Smooth muscle cell (in vitro differentiated cells): Measurements from ENCODE around the gene LY6G6D. TPM values are rescaled to one million over a fixed set of nuclear protein-coding genes. Genes with fewer than 3 reads are reported as not detected.

ENCODE experiments used
- DNase-seq: peaks from one replicate; lab custom pipeline; 2025; ENCODE audit not compliant: unreplicated experiment; lab: John Stamatoyannopoulos, UW
- H2AFZ ChIP-seq: fragments of 200-600 bp; sonication (generic); 2 replicates; pipeline ENCODE4 v1.6.0; 2016; ENCODE audit warnings: antibody characterized with exemption, low read depth, mild to moderate bottlenecking
- H3F3A ChIP-seq: fragments of 200-600 bp; sonication (generic); 2 replicates; pipeline ENCODE4 v1.6.0; 2017; ENCODE audit warnings: antibody characterized with exemption, low read depth
- H3K27ac ChIP-seq: fragments of 200-600 bp; sonication (generic); 2 replicates; pipeline ENCODE4 v1.5.1; 2016; ENCODE audit warnings: low read depth, mild to moderate bottlenecking
- H3K27me3 ChIP-seq: fragments of 200-600 bp; sonication (generic); 2 replicates; pipeline ENCODE4 v1.6.1; 2016; ENCODE audit warnings: low read depth, mild to moderate bottlenecking
- H3K36me3 ChIP-seq: fragments of 200-600 bp; sonication (generic); 2 replicates; pipeline ENCODE4 v1.5.1; 2016; ENCODE audit warnings: low read depth
- H3K4me1 ChIP-seq: fragments of 200-600 bp; sonication (generic); 2 replicates; pipeline ENCODE4 v1.5.1; 2016; ENCODE audit warnings: low read depth
- H3K4me2 ChIP-seq: fragments of 200-600 bp; sonication (generic); 2 replicates; pipeline ENCODE4 v1.6.0; 2016; ENCODE audit warnings: mild to moderate bottlenecking
- H3K4me3 ChIP-seq: fragments of 200-600 bp; sonication (generic); 2 replicates; pipeline ENCODE4 v1.5.1; 2016; ENCODE audit warnings: mild to moderate bottlenecking
- H3K79me2 ChIP-seq: fragments of 200-600 bp; sonication (generic); 2 replicates; pipeline ENCODE4 v1.6.0; 2016; ENCODE audit warnings: low read depth, mild to moderate bottlenecking
- H3K9ac ChIP-seq: fragments of 200-600 bp; sonication (generic); 2 replicates; pipeline ENCODE4 v1.6.0; 2016; ENCODE audit warnings: low read depth
- H3K9me3 ChIP-seq: fragments of 200-600 bp; sonication (generic); replicated peaks from 2 replicates; pipeline ENCODE4 v1.5.1; 2016; ENCODE audit warnings: low read depth
- H4K20me1 ChIP-seq: fragments of 200-600 bp; sonication (generic); 2 replicates; pipeline ENCODE4 v1.6.0; 2016; ENCODE audit warnings: low read depth
- WGBS: methylation state at CpG from one replicate; pipeline ENCODE4 v1.1.7; 2016; ENCODE audit warnings: low lambda C conversion rate; 5-methylcytosine and 5-hydroxymethylcytosine counted together
- polyA plus RNA-seq: library from polyadenylated mRNA; unstranded; fragments of >200 nt; fragmentation: Nextera tagmentation; extraction: Ambion mirVana; gene quantifications from 2 replicates; pipeline ENCODE4 v1.2.1, GENCODE V29; 2016
- total RNA-seq: library from RNA; depleted of rRNA; stranded (reverse); fragments of >200 nt; gene quantifications from 2 replicates; pipeline ENCODE4 v1.2.3, GENCODE V29; 2014
- TF ChIP-seq, protein P1 (sequence below): fragments of 200-600 bp; sonication (generic); IDR thresholded peaks from 2 replicates; pipeline ENCODE4 v1.5.1; 2017; ENCODE audit warnings: borderline replicate concordance, mild to moderate bottlenecking, antibody characterized with exemption; ENCODE audit not compliant: insufficient read depth, poor library complexity, severe bottlenecking

The LY6G6D gene
- total and polyA plus RNA-seq, 2 experiments from 2014 or later = not detected

DNA sequence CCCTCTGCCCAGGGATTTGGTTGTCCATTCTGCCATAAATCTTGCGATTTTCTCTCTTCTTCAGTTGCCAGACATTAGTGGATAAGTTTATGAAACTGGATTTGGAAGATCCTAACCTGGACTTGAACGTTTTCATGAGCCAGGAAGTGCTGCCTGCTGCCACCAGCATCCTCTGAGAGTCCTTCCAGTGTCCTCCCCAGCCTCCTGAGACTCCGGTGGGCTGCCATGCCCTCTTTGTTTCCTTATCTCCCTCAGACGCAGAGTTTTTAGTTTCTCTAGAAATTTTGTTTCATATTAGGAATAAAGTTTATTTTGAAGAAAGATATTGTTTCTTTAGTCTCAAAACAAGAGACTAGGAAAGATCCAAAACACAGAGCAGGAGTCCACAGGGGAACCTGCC lies 47.2 kb downstream of the LY6G6D start, which contains the start of gene SAPCD1:
Gene SAPCD1, plus strand, starts transcription at position 301 of the 400 bp plus-strand sequence. CDS start 399 bp downstream, outside the sequence.
- no peak within 1 kb of the TSS for H3K27ac ChIP-seq
- H4K20me1 ChIP-seq = no peaks in the 10 kb centered on the region
- H3K79me2 ChIP-seq = no peaks in the 10 kb centered on the region
- TF ChIP-seq, protein P1, sequence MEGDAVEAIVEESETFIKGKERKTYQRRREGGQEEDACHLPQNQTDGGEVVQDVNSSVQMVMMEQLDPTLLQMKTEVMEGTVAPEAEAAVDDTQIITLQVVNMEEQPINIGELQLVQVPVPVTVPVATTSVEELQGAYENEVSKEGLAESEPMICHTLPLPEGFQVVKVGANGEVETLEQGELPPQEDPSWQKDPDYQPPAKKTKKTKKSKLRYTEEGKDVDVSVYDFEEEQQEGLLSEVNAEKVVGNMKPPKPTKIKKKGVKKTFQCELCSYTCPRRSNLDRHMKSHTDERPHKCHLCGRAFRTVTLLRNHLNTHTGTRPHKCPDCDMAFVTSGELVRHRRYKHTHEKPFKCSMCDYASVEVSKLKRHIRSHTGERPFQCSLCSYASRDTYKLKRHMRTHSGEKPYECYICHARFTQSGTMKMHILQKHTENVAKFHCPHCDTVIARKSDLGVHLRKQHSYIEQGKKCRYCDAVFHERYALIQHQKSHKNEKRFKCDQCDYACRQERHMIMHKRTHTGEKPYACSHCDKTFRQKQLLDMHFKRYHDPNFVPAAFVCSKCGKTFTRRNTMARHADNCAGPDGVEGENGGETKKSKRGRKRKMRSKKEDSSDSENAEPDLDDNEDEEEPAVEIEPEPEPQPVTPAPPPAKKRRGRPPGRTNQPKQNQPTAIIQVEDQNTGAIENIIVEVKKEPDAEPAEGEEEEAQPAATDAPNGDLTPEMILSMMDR = no peak
- no peak within 1 kb of the TSS for H3K4me3 ChIP-seq
- 95% methylated on average over 4 of the region's 4 CpGs for WGBS
- no peak for DNase-seq
- H3F3A ChIP-seq = no peaks in the 10 kb centered on the region
- no peaks in the 10 kb centered on the region for H3K27me3 ChIP-seq
- no peak within 1 kb of the TSS for H3K9ac ChIP-seq
- no peak within 1 kb of the TSS for H3K4me2 ChIP-seq
- no peak within 1 kb of the TSS for H2AFZ ChIP-seq
- no peaks in the 10 kb centered on the region for H3K9me3 ChIP-seq
- no peaks in the 10 kb centered on the region for H3K36me3 ChIP-seq
- H3K4me1 ChIP-seq = peaks cover 13% of the 10 kb centered on the region

DNA sequence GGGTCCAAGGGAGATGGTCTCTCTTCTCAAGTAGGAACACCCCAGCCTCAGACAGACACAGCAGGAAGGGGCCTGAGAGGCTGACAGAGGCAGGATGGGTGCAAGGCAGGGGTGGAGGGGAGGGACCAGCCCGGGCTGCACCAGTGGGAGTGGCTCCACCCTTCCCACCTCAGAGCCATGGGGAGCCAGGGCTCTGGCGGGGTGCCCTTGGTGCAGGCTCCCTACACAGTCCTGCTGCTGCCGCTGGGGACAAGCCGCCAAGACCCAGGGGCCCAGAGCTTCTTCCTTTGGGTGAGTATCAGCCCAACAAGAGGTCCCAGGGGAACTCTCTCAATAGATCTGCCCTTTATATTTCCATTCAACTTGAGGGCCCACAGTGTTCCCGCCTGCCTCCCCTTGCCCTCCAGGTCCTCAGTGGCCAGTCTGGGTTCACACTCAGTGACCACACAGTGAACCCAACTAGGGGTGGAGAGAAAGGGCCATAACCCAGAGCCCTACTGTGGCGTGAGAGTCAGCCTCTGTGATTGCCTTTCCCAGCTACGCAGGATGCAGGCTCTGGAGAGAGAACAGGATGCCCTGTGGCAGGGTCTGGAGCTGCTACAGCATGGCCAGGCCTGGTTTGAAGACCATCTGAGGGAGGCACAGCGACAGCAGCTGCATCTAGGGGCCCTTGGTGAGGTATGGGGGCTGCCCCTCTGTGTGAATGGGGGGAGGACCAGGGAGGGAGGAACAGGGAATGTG lies 47.9 kb downstream of the LY6G6D start:
- Histone ChIP-seq H3K4me1 (peaks cover 13% of the 10 kb centered on the region), H3F3A (no peaks in the 10 kb centered on the region), H3K4me2 (no peak overlapping the region), H3K27me3 (no peaks in the 10 kb centered on the region), H3K9ac (no peak overlapping the region), H2AFZ (no peak overlapping the region), H3K36me3 (no peaks in the 10 kb centered on the region), H3K27ac (no peak overlapping the region), H3K4me3 (no peak overlapping the region), H3K9me3 (no peaks in the 10 kb centered on the region), H3K79me2 (no peaks in the 10 kb centered on the region), H4K20me1 (no peaks in the 10 kb centered on the region)
- TF ChIP-seq, protein P1 = no peak
- WGBS = 80% methylated on average over 8 of the region's 8 CpGs
- DNase-seq = no peak

DNA sequence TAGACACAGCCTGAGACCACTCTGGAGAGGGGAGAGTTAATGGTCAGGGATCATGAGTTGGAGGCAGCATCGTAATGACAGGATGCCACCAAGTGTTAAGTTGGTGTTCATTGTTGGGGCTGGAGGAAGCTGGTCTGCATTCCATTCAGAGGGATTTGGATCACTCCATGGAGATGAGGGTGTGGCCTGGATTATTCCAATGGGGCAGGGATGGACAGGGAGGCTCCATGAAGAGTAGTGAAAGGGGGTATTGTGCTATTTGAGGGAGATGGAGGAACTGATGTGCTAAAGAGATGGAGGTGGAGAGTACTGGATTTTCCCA lies 48.4 kb downstream of the LY6G6D start:
- Histone ChIP-seq H3K4me1 (peaks cover 13% of the 10 kb centered on the region), H3K27me3 (no peaks in the 10 kb centered on the region), H3K27ac (no peak overlapping the region), H4K20me1 (no peaks in the 10 kb centered on the region), H3K36me3 (no peaks in the 10 kb centered on the region), H3K9ac (no peak overlapping the region), H3F3A (no peaks in the 10 kb centered on the region), H3K4me2 (no peak overlapping the region), H2AFZ (no peak overlapping the region), H3K79me2 (no peaks in the 10 kb centered on the region), H3K4me3 (no peak overlapping the region), H3K9me3 (no peaks in the 10 kb centered on the region)
- no peak for DNase-seq
- 0% methylated on average over 1 of the region's 1 CpG for WGBS
- TF ChIP-seq, protein P1 = no peak

- Histone ChIP-seq H4K20me1 (no peaks in the 10 kb centered on the region), H3K4me1 (peaks cover 13% of the 10 kb centered on the region), H3K27ac (no peak overlapping the region), H2AFZ (no peak overlapping the region), H3K4me3 (no peak overlapping the region), H3K4me2 (no peak overlapping the region), H3K9me3 (no peaks in the 10 kb centered on the region), H3K27me3 (no peaks in the 10 kb centered on the region), H3K36me3 (no peaks in the 10 kb centered on the region), H3K79me2 (no peaks in the 10 kb centered on the region), H3F3A (no peaks in the 10 kb centered on the region), H3K9ac (no peak overlapping the region)
- TF ChIP-seq, protein P1 = no peak
- WGBS = 69% methylated on average over 4 of the region's 4 CpGs
- no peak for DNase-seq
These were observed 49.0 kb downstream of the LY6G6D start for GRCh38 chr6:31764198-31764597.
